Measurements from ENCODE around the gene ZNF503. TPM values are rescaled to one million over a fixed set of nuclear protein-coding genes. Genes with fewer than 3 reads are reported as not detected.

ZNF503 gene
- total and polyA plus RNA-seq, 2 of the 8 experiments (the other 6 are each of a cell fraction or from before 2014, with no cell fraction given), result 0.03 to 0.13 TPM

DNA sequence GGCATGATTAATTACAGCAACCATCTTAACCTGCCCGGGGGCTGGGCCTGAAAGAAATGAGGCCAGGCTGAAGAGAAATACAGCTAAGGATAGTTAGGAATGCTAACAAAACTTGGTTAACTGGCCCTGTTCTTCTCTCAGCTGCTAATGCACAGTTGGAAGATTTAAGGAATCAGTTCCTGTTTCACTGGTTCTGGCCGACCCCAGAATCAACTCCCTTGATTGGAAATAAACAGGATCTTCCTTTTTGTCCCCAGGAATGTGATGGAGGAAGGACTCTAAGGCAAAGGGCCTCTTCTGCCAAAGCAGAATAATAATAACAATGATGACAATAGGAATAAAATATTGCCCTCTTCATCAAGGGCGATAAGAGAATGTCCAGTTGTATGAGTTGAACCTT lies 26.4 kb upstream of the ZNF503 start:
- no peak overlapping the region for H3K4me2 ChIP-seq (ENCODE audit: insufficient read depth in 1 of 2, low read depth in 2 of 2, low read length in 2 of 2)
- no peak overlapping the region for H4K5ac ChIP-seq (ENCODE audit: insufficient read length, low read depth, low read length)
- 79% methylated on average over 3 of the region's 3 CpGs; no CpG with 5 or more reads in 1 of the 2 experiments for WGBS, 2 experiments (ENCODE audit: extremely low coverage in 1 of 2, insufficient coverage in 1 of 2, insufficient read length in 1 of 2, insufficient replicate concordance in 2 of 2, low coverage in 1 of 2, low lambda C conversion rate in 2 of 2, missing lambda C conversion rate in 1 of 2)
- H2AK5ac ChIP-seq (ENCODE audit: low read depth, low read length), result no peak overlapping the region
- no peak for DNase-seq (ENCODE audit: low read depth in 1 of 2, low spot score in 2 of 2)
- TF ChIP-seq CREB1 (IDR thresholded peaks at IDR 0.05) (no peak), EZH2 (IDR thresholded peaks at IDR 0.05; ENCODE audit: low read depth, low read length, severe bottlenecking) (no peak), CTBP2 (IDR thresholded peaks at IDR 0.05; ENCODE audit: borderline replicate concordance, insufficient read depth, insufficient read length, low read length) (no peak), CEBPB (IDR thresholded peaks at IDR 0.05; ENCODE audit: low read depth, low read length) (no peak), TAF1 (IDR thresholded peaks at IDR 0.05; ENCODE audit: low read depth, low read length) (no peak), TAF7 (optimal IDR thresholded peaks at IDR 0.05; ENCODE audit: borderline replicate concordance, low read depth, low read length) (no peak), MAFK (IDR thresholded peaks at IDR 0.05; ENCODE audit: low read depth, low read length) (no peak), SIN3A (conservative IDR thresholded peaks at IDR 0.05 in 1 of 2, IDR thresholded peaks at IDR 0.05 in 1 of 2; ENCODE audit: low read depth in 1 of 2, low read length in 2 of 2) (no peak), GABPA (IDR thresholded peaks at IDR 0.05; ENCODE audit: borderline replicate concordance, insufficient read depth, low read length) (no peak), SP1 (IDR thresholded peaks at IDR 0.05; ENCODE audit: low read depth, low read length) (no peak), NRF1 (IDR thresholded peaks at IDR 0.05; ENCODE audit: low read depth, low read length) (no peak), FOSL1 (IDR thresholded peaks at IDR 0.05; ENCODE audit: insufficient read depth, low read depth, low read length) (no peak)
- TF ChIP-seq, protein P1, sequence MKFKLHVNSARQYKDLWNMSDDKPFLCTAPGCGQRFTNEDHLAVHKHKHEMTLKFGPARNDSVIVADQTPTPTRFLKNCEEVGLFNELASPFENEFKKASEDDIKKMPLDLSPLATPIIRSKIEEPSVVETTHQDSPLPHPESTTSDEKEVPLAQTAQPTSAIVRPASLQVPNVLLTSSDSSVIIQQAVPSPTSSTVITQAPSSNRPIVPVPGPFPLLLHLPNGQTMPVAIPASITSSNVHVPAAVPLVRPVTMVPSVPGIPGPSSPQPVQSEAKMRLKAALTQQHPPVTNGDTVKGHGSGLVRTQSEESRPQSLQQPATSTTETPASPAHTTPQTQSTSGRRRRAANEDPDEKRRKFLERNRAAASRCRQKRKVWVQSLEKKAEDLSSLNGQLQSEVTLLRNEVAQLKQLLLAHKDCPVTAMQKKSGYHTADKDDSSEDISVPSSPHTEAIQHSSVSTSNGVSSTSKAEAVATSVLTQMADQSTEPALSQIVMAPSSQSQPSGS (IDR thresholded peaks at IDR 0.05; ENCODE audit: low read length), result no peak
- no peak overlapping the region for H2BK120ac ChIP-seq (replicated peaks; ENCODE audit: low read depth, low read length)
- H3K79me1 ChIP-seq (ENCODE audit: low read depth, low read length), result no peaks in the 10 kb centered on the region
- H2BK5ac ChIP-seq (ENCODE audit: low read depth, low read length), result no peak overlapping the region
- peaks cover 5 to 13% (median 8%) of the 10 kb centered on the region in 4 experiments for H3K4me1 ChIP-seq (replicated peaks in 1 of 4; ENCODE audit: control insufficient read depth in 3 of 4, insufficient read depth in 4 of 4, low read length in 3 of 4)
- no peak for FAIRE-seq
- peaks cover 44 to 77% (median 67%) of the 10 kb centered on the region in 4 experiments for H3K27me3 ChIP-seq (replicated peaks in 1 of 4; ENCODE audit: control insufficient read depth in 3 of 4, extremely low read depth in 1 of 4, insufficient read depth in 3 of 4, low read length in 3 of 4)
- H2AFZ ChIP-seq (ENCODE audit: low read length), result no peak overlapping the region
- no peak overlapping the region for H3K14ac ChIP-seq (ENCODE audit: insufficient read length)
- no peak overlapping the region for H3K9ac ChIP-seq (replicated peaks in 1 of 4; ENCODE audit: extremely low read depth in 1 of 4, low read depth in 3 of 4, low read length in 3 of 4)
- H3K4ac ChIP-seq (replicated peaks; ENCODE audit: insufficient read length, low read depth, low read length), result no peak overlapping the region
- no peak overlapping the region for H3K56ac ChIP-seq (replicated peaks; ENCODE audit: insufficient read length, low read depth, low read length)
- peaks cover 4% of the 10 kb centered on the region; the same call in 1 of the 2 replicates for H3K23me2 ChIP-seq (ENCODE audit: low read depth, low read length)
- H3K18ac ChIP-seq (ENCODE audit: extremely low read depth, low read length), result no peak overlapping the region
- no peak overlapping the region for H2BK15ac ChIP-seq (ENCODE audit: low read length)
- H3K23ac ChIP-seq (ENCODE audit: insufficient read length), result no peak overlapping the region
- ChIA-PET POLR2A (ENCODE audit: partially characterized antibody) (no interaction called here), CTCF (ENCODE audit: partially characterized antibody) (interaction anchor here (0.6 to 2.7 kb wide), 5 partner anchors 9 to 166 kb away, joined by 3 to 16 read pairs (median 3); no protein-coding TSS in a partner anchor)
- no peaks in the 10 kb centered on the region for H3K79me2 ChIP-seq (ENCODE audit: control insufficient read depth in 1 of 2, insufficient read depth in 2 of 2, low read length in 2 of 2)
- H2BK20ac ChIP-seq (ENCODE audit: low read length), result no peak overlapping the region
- H3K27ac ChIP-seq (ENCODE audit: low read depth, low read length), result no peak overlapping the region
- no peaks in the 10 kb centered on the region for H3K36me3 ChIP-seq (ENCODE audit: control insufficient read depth in 2 of 4, insufficient read depth in 4 of 4, low read length in 3 of 4)
- no peak overlapping the region for H4K8ac ChIP-seq (ENCODE audit: extremely low read depth, insufficient read depth, low read length)
- H3K4me3 ChIP-seq (ENCODE audit: extremely low read depth in 1 of 4, insufficient read depth in 2 of 4, low read depth in 3 of 4, low read length in 4 of 4), result no peak overlapping the region
- no peaks in the 10 kb centered on the region for H3K9me3 ChIP-seq (ENCODE audit: insufficient read depth in 2 of 2, low read depth in 1 of 2, low read length in 1 of 2)
- peaks cover 7% of the 10 kb centered on the region in 2 experiments for H4K20me1 ChIP-seq (replicated peaks in 1 of 2; ENCODE audit: control insufficient read depth in 1 of 2, insufficient read depth in 2 of 2, low read length in 2 of 2)
- H2BK12ac ChIP-seq (ENCODE audit: low read depth, low read length), result no peak overlapping the region
- H4K91ac ChIP-seq (replicated peaks; ENCODE audit: insufficient read length, low read length), result no peak overlapping the region
